Cardiac muscle cell (in vitro differentiated cells and primary cell): Measurements from ENCODE around the gene BATF3. TPM values are rescaled to one million over a fixed set of nuclear protein-coding genes. Genes with fewer than 3 reads are reported as not detected.

Experiments
- DNase-seq, 2 donors: peaks; one replicate each; pipeline versions ENCODE4 v3.0.0 to v3.0.0-alpha.2; 2010 to 2017; ENCODE audit warnings: low read depth in 1 of 2, low spot score in 1 of 2
- H3K27ac ChIP-seq: fragments of 200-600 bp; sonication (generic); 2 replicates; pipeline ENCODE4 v1.5.1; 2016
- H3K27me3 ChIP-seq: fragments of 200-600 bp; sonication (generic); 2 replicates; pipeline ENCODE4 v1.6.0; 2016; ENCODE audit warnings: control low read depth
- H3K36me3 ChIP-seq: fragments of 200-600 bp; sonication (generic); 2 replicates; pipeline ENCODE4 v1.5.1; 2016; ENCODE audit warnings: control low read depth
- H3K4me1 ChIP-seq: fragments of 200-600 bp; sonication (generic); 2 replicates; pipeline ENCODE4 v1.8.1; 2017; ENCODE audit warnings: low read depth, mild to moderate bottlenecking, mixed run types
- H3K4me3 ChIP-seq: fragments of 200-600 bp; sonication (generic); 2 replicates; pipeline ENCODE4 v1.5.1; 2016; ENCODE audit warnings: mild to moderate bottlenecking
- H3K9me3 ChIP-seq: fragments of 200-600 bp; sonication (generic); 2 replicates; pipeline ENCODE4 v1.5.1; 2017; ENCODE audit warnings: low read depth, mild to moderate bottlenecking, control low read depth
- CTCF ChIP-seq: IDR thresholded peaks from 2 replicates; pipeline ENCODE4 v1.5.1; 2012; ENCODE audit warnings: low read depth, mild to moderate bottlenecking, low read length
- polyA plus RNA-seq: library from polyadenylated mRNA; unstranded; fragments of >200 nt; fragmentation: Nextera tagmentation; extraction: Ambion mirVana; gene quantifications from 2 replicates; pipeline ENCODE4 v1.2.1, GENCODE V29; 2016
- total RNA-seq: library from RNA; depleted of rRNA; stranded (reverse); fragments of >200 nt; gene quantifications from 2 replicates; pipeline ENCODE4 v1.2.3, GENCODE V29; 2016

BATF3 gene
- total and polyA plus RNA-seq, 2 experiments from 2014 or later = 1.8 TPM

- Histone ChIP-seq H3K4me1 (no peaks in the 10 kb centered on the region), H3K27ac (no peak overlapping the region), H3K36me3 (no peaks in the 10 kb centered on the region), H3K4me3 (no peak overlapping the region), H3K27me3 (peaks cover 10% of the 10 kb centered on the region), H3K9me3 (no peaks in the 10 kb centered on the region)
- DNase-seq = no peak
- TF ChIP-seq CTCF = no peak
Observed at GRCh38 chr1:212689196-212689725, 10.4 kb downstream of the BATF3 start.

GRCh38 chr1:212688341-212689047 is 11.1 kb downstream of the BATF3 start:
- Histone ChIP-seq H3K9me3 (no peaks in the 10 kb centered on the region), H3K27ac (no peak overlapping the region), H3K4me3 (no peak overlapping the region), H3K36me3 (no peaks in the 10 kb centered on the region), H3K27me3 (peaks cover 10% of the 10 kb centered on the region), H3K4me1 (no peaks in the 10 kb centered on the region)
- no peak for TF ChIP-seq CTCF
- peak in 1 of 2 donors; percentile 88 for DNase-seq

DNA sequence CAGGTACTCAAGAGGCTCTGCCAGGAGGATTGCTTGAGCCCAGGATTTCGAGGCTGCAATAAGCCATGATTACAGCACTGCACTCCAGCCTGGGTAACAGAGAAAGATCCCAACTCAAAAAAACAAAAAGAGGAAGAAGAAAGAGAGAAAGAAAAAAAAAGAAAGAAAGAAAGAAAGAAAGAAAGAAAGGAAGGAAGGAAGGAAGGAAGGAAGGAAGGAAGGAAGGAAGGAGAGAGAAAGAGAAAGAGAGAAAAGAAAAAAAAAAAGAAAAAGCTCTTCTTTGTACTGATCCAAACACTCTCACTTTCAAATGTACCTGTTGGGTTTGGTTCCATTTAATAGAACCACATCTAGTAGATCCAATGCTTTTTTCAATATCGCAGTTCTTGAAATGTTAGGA is 11.8 kb downstream of the BATF3 start:
- H3K27me3 ChIP-seq = peaks cover 6% of the 10 kb centered on the region
- DNase-seq = no peak
- H3K9me3 ChIP-seq = no peaks in the 10 kb centered on the region
- H3K4me1 ChIP-seq = no peaks in the 10 kb centered on the region
- no peaks in the 10 kb centered on the region for H3K36me3 ChIP-seq
- H3K27ac ChIP-seq = no peak overlapping the region
- H3K4me3 ChIP-seq = no peak overlapping the region
- no peak for TF ChIP-seq CTCF

GRCh38 chr1:212686591-212686990 is 13.0 kb downstream of the BATF3 start:
- no peak overlapping the region for H3K27ac ChIP-seq
- no peak for TF ChIP-seq CTCF
- H3K4me3 ChIP-seq = no peak overlapping the region
- H3K9me3 ChIP-seq = no peaks in the 10 kb centered on the region
- DNase-seq = no peak
- no peaks in the 10 kb centered on the region for H3K4me1 ChIP-seq
- no peaks in the 10 kb centered on the region for H3K36me3 ChIP-seq
- H3K27me3 ChIP-seq = peaks cover 6% of the 10 kb centered on the region

- Histone ChIP-seq H3K4me3 (no peak overlapping the region), H3K36me3 (no peaks in the 10 kb centered on the region), H3K4me1 (no peaks in the 10 kb centered on the region), H3K9me3 (no peaks in the 10 kb centered on the region), H3K27me3 (peaks cover 6% of the 10 kb centered on the region), H3K27ac (no peak overlapping the region)
- TF ChIP-seq CTCF = no peak
- DNase-seq = no peak
Observed at GRCh38 chr1:212686069-212686468, 13.6 kb downstream of the BATF3 start.
